Nasal cavity respiratory epithelium epithelial cell of viscerocranial mucosa (primary cell): ENCODE results near the gene DYNLT3. TPM values are rescaled to one million over a fixed set of nuclear protein-coding genes. Genes with fewer than 3 reads are reported as not detected.

Source experiments
- total RNA-seq: library from RNA; depleted of rRNA; stranded (reverse); fragments of >200 nt; gene quantifications from 2 replicates; pipeline ENCODE4 v1.2.3, GENCODE V29; 2014

Gene DYNLT3
- 47.2 and 51.5 TPM in 2 replicates for total RNA-seq

GRCh38 chrX:37846934-37847732 lies at the start of gene DYNLT3:
Gene DYNLT3 (minus strand): TSS chrX:37847571. CDS start chrX:37847510, 61 bp downstream.

Other genes with a start within 250 kb of the DYNLT3 start
- 0.93 and 1.0 TPM in 2 replicates for gene XK, start 161.8 kb downstream of the DYNLT3 start, total RNA-seq
- under 0.01 TPM in 1 of 2 replicates, not detected in the other for gene CYBB, start 67.5 kb downstream of the DYNLT3 start, total RNA-seq
- 0.34 and 4.6 TPM in 2 replicates for gene SYTL5, start 159.0 kb upstream of the DYNLT3 start, total RNA-seq